K562 (cell line): ENCODE results near the gene IRAG1. TPM values are rescaled to one million over a fixed set of nuclear protein-coding genes. Genes with fewer than 3 reads are reported as not detected.

ENCODE experiments used
- ARID1B ChIP-seq: fragments of 450-650 bp; IDR thresholded peaks from 2 replicates; pipeline ENCODE4 v1.6.1; 2016; ENCODE audit warnings: antibody characterized with exemption, mild to moderate bottlenecking, inconsistent platforms
- ARID3B ChIP-seq: fragments of 250-450 bp; sonication (Bioruptor Pico); IDR thresholded peaks from 2 replicates; pipeline ENCODE4 v1.4.0; 2020; ENCODE audit warnings: borderline replicate concordance
- ATF3 ChIP-seq, 2 experiments: fragments of 450-650 bp in 1 of 2; sonication (generic) in 1 of 2; formaldehyde crosslinking in 1 of 2; IDR thresholded peaks in 1 of 2; conservative IDR thresholded peaks in 1 of 2; 2 replicates each; pipeline versions ENCODE4 v1.6.1 to v1.8.1; 2016 to 2023; ENCODE audit warnings: mild to moderate bottlenecking in 2 of 2, moderate library complexity in 2 of 2, inconsistent platforms in 1 of 2, missing genetic modification reagents in 1 of 2
- BACH1 ChIP-seq: fragments of 200-800 bp; sonication (Bioruptor generic); IDR thresholded peaks from 2 replicates; pipeline ENCODE4 v1.6.1; 2016; ENCODE audit warnings: missing genetic modification characterization, missing compliant biosample characterization
- CBX1 ChIP-seq: sonication (generic); IDR thresholded peaks from 2 replicates; pipeline ENCODE4 v1.6.1; 2016; ENCODE audit warnings: antibody characterized with exemption, low read depth, mild to moderate bottlenecking
- EGR1 ChIP-seq: fragments of 450-650 bp; conservative IDR thresholded peaks from 2 replicates; pipeline ENCODE4 v1.6.1; 2017; ENCODE audit warnings: mild to moderate bottlenecking
- EWSR1 ChIP-seq: fragments of 450-650 bp; IDR thresholded peaks from 2 replicates; pipeline ENCODE4 v1.6.1; 2018; ENCODE audit warnings: borderline replicate concordance, mild to moderate bottlenecking, low read depth, moderate library complexity; ENCODE audit not compliant: partially characterized antibody
- GTF2A2 ChIP-seq: IDR thresholded peaks from 2 replicates; pipeline ENCODE4 v1.6.1; 2016; ENCODE audit warnings: mild to moderate bottlenecking, missing genetic modification characterization, missing compliant biosample characterization
- HMBOX1 ChIP-seq: sonication (generic); IDR thresholded peaks from 2 replicates; pipeline ENCODE4 v1.6.1; 2016
- HNRNPK ChIP-seq: fragments of 200-400 bp; formaldehyde crosslinking; IDR thresholded peaks from one replicate; pipeline ENCODE4 v1.6.1; 2018; ENCODE audit warnings: mild to moderate bottlenecking, low read depth, low read length; ENCODE audit not compliant: poor library complexity, severe bottlenecking
- JUND ChIP-seq, 2 experiments: IDR thresholded peaks; 2 replicates in 1 of 2; 3 replicates in 1 of 2; pipeline ENCODE4 v1.6.1; 2011; ENCODE audit warnings: borderline replicate concordance in 2 of 2, low read depth in 2 of 2, low read length in 2 of 2, improper control_type of control experiment in 1 of 2, missing biosample characterization in 1 of 2, missing genetic modification characterization in 1 of 2, missing genetic modification reagents in 1 of 2
- KDM5B ChIP-seq: fragments of 200-600 bp; sonication (generic); IDR thresholded peaks from 2 replicates; pipeline ENCODE4 v1.6.1; 2012; ENCODE audit warnings: low read depth, mild to moderate bottlenecking, moderate library complexity, low read length, control low read depth, inconsistent platforms; ENCODE audit not compliant: insufficient replicate concordance
- MED1 ChIP-seq: sonication (generic); formaldehyde crosslinking; IDR thresholded peaks from 2 replicates; pipeline ENCODE4 v1.8.1; 2023; ENCODE audit warnings: missing genetic modification reagents, borderline replicate concordance
- NCOA1 ChIP-seq: fragments of 450-650 bp; IDR thresholded peaks from 2 replicates; pipeline ENCODE4 v1.6.1; 2016; ENCODE audit warnings: low read depth
- NFATC3 ChIP-seq: fragments of 450-650 bp; IDR thresholded peaks from 2 replicates; pipeline ENCODE4 v1.6.1; 2017; ENCODE audit warnings: mild to moderate bottlenecking
- PPARD ChIP-seq: fragments of 250-450 bp; sonication (Bioruptor Pico); IDR thresholded peaks from 2 replicates; pipeline ENCODE4 v1.8.0; 2022; ENCODE audit warnings: inconsistent platforms, mild to moderate bottlenecking, moderate library complexity
- TEAD4 ChIP-seq, 2 experiments: sonication (generic) in 1 of 2; formaldehyde crosslinking in 1 of 2; IDR thresholded peaks; 2 replicates each; pipeline versions ENCODE4 v1.6.1 to v1.8.0; 2012 to 2022; ENCODE audit warnings: borderline replicate concordance in 1 of 2, inconsistent platforms in 1 of 2, low read length in 1 of 2, mild to moderate bottlenecking in 1 of 2, missing genetic modification reagents in 1 of 2
- U2AF2 ChIP-seq: fragments of 200-400 bp; formaldehyde crosslinking; optimal IDR thresholded peaks from 2 replicates; pipeline ENCODE3; 2017; ENCODE audit warnings: low read depth, mild to moderate bottlenecking, low read length
- ZNF124 ChIP-seq: sonication (generic); formaldehyde crosslinking; IDR thresholded peaks from 2 replicates; pipeline ENCODE4 v1.8.1; 2022; ENCODE audit warnings: missing genetic modification reagents
- ZNF324 ChIP-seq: fragments of 250-450 bp; sonication (Bioruptor Pico); IDR thresholded peaks from 2 replicates; pipeline ENCODE4 v1.4.0; 2020; ENCODE audit warnings: mild to moderate bottlenecking
- ZNF696 ChIP-seq: fragments of 250-450 bp; sonication (Bioruptor Pico); conservative IDR thresholded peaks from 2 replicates; pipeline ENCODE4 v1.4.0; 2020; ENCODE audit warnings: mild to moderate bottlenecking, moderate library complexity
- polyA plus RNA-seq, 8 experiments: library from polyadenylated mRNA; depleted of rRNA in 4 of 8; stranded (reverse) in 5 of 8; unstranded in 3 of 8; fragments of >200 nt; fragmentation: Nextera tagmentation in 2 of 8; fragmentation: Illumina TruSeq in 1 of 8; extraction: Ambion mirVana in 2 of 8; extraction: Trizol in 1 of 8; gene quantifications; 2 replicates each; pipeline versions ENCODE4 v1.2.1 to v1.2.3, GENCODE V29; 2011 to 2014; ENCODE audit warnings: inconsistent platforms in 1 of 8, missing spikeins in 1 of 8
- total RNA-seq, 7 experiments: library from RNA; depleted of rRNA in 6 of 7; stranded (reverse); fragments of >200 nt in 6 of 7; fragmentation: Illumina TruSeq in 2 of 7; extraction: Trizol in 2 of 7; gene quantifications; 2 replicates each; pipeline versions ENCODE4 v1.2.1 to v1.2.3, GENCODE V29; 2011 to 2021; ENCODE audit warnings: low replicate concordance in 1 of 7

The IRAG1 gene
- total and polyA plus RNA-seq, 9 of the 15 experiments (the other 6 are each of a cell fraction or from before 2014, with no cell fraction given) = 0.01 to 0.22 (median 0.09) TPM; not detected in 1

- TF ChIP-seq ATF3 (IDR thresholded peaks at IDR 0.05) (peak; percentile 40; the same call in 1 of the 2 replicates), ATF3 (CRISPR knock-in tag; conservative IDR thresholded peaks at IDR 0.05) (no peak), ZNF696 (no peak), JUND (IDR thresholded peaks at IDR 0.05; ENCODE audit: borderline replicate concordance, low read depth, low read length) (peak; percentile 84), JUND (tag; IDR thresholded peaks at IDR 0.05; ENCODE audit: borderline replicate concordance, low read depth, low read length) (peak; percentile 86; the same call in 2 of the 3 replicates), ARID1B (peak; percentile 73), BACH1 (peak; percentile 65; the same call in 1 of the 2 replicates), ZNF124 (no peak), NCOA1 (peak; percentile 66; the same call in 1 of the 2 replicates), MED1 (CRISPR knock-in tag) (no peak), U2AF2 (no peak), HMBOX1 (peak; percentile 18; the same call in 1 of the 2 replicates), EWSR1 (no peak), HNRNPK (no peak), EGR1 (no peak), PPARD (CRISPR knock-in tag) (no peak), ARID3B (CRISPR knock-in tag) (no peak), NFATC3 (no peak), GTF2A2 (tag) (no peak), CBX1 (no peak), ZNF324 (CRISPR knock-in tag) (no peak), KDM5B (no peak), TEAD4 (IDR thresholded peaks at IDR 0.05; ENCODE audit: low read length) (peak; percentile 38; the same call in 1 of the 2 replicates), TEAD4 (CRISPR knock-in tag; IDR thresholded peaks at IDR 0.05; ENCODE audit: borderline replicate concordance) (no peak)
Measured at GRCh38 chr11:10657308-10658271, 36.0 kb downstream of the IRAG1 start (continued).
